Astrocyte of the cerebellum (primary cell): ENCODE measurements around the gene PRAMEF13.
"Not testable (repeated sequence)": the region's sequence is repeated elsewhere in the genome, so short reads cannot be mapped to it uniquely, and the experiment has no call there.

Source experiments
- DNase-seq: peaks from one replicate; pipeline ENCODE4 v3.0.0-alpha.2; 2011; ENCODE audit warnings: low read depth
- H3K4me3 ChIP-seq: 2 replicates; pipeline ENCODE4 v1.5.1; 2011; ENCODE audit warnings: mild to moderate bottlenecking, low read depth, low read length, moderate library complexity
- in situ Hi-C: cut with HindIII; loops from 2 replicates; pipeline ENCODE4 v1.10.0; 2017; ENCODE audit warnings: low sequenced_read_pairs
- TF ChIP-seq, protein P1 (sequence below): IDR thresholded peaks from 2 replicates; pipeline ENCODE4 v1.5.1; 2012; ENCODE audit warnings: low read length, low read depth, moderate library complexity, mild to moderate bottlenecking; ENCODE audit errors: missing control alignments

The PRAMEF13 gene

DNA sequence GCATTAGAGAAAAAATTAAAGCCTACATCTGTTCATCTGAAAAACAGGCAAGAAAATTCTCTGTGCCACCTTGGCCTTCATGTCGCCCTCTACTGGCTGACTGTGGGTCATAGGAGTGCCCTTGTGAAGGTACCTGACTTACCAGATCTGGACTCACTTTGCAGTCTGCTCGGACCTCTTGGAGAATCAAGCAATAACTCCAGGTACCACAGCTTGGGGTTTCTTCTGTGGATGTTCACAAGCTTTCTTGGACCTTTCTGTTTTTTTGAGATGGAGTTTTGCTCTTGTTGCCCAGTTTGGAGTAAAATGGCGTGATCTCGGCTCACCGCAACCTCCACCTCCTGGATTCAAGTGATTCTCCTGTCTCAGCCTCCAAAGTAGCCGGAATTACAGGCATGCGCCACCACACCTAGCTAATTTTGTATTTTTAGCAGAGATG lies 27.2 kb upstream of the PRAMEF13 start:
- TF ChIP-seq, protein P1, sequence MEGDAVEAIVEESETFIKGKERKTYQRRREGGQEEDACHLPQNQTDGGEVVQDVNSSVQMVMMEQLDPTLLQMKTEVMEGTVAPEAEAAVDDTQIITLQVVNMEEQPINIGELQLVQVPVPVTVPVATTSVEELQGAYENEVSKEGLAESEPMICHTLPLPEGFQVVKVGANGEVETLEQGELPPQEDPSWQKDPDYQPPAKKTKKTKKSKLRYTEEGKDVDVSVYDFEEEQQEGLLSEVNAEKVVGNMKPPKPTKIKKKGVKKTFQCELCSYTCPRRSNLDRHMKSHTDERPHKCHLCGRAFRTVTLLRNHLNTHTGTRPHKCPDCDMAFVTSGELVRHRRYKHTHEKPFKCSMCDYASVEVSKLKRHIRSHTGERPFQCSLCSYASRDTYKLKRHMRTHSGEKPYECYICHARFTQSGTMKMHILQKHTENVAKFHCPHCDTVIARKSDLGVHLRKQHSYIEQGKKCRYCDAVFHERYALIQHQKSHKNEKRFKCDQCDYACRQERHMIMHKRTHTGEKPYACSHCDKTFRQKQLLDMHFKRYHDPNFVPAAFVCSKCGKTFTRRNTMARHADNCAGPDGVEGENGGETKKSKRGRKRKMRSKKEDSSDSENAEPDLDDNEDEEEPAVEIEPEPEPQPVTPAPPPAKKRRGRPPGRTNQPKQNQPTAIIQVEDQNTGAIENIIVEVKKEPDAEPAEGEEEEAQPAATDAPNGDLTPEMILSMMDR = no peak
- no peak for DNase-seq
- in situ Hi-C loops = no loop called here
- H3K4me3 ChIP-seq = no peak overlapping the region

DNA sequence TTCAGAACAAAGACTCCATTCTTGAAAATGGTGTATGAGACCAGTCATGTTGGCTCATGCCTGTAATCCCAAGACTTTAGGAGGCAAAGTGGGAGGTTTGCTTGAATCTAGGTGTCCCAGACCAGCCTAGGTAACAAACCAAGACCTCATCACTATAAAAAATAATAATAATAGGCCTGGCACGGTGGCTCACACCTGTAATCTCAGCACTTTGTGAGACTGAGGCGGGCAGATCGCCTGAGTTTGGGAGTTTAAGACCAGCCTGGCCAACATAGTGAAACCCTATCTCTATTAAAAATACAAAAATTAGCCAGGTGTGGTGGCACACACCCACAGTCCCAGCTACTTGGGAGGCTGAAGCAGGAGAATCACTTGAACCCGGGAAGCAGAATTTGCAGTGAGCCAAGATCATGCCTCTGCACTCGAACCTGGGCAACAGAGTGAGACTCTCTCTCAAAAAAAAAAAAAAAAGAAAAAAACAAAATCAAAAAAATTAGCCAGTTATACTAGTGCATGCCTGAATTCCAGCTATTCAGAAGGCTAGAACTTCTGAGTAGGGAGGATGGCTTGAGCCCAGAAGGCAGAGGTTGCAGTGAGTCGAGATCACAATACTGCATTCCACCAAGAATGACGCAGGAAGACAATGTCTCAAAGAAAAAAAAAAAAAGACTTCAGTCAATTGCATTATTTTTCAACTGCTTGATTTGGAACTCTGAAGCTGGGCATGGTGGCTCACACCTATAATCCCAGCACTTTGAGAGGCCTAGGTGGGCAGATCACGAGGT lies 26.3 kb upstream of the PRAMEF13 start:
- DNase-seq, H3K4me3 ChIP-seq, in situ Hi-C loops: not testable (repeated sequence)

DNA sequence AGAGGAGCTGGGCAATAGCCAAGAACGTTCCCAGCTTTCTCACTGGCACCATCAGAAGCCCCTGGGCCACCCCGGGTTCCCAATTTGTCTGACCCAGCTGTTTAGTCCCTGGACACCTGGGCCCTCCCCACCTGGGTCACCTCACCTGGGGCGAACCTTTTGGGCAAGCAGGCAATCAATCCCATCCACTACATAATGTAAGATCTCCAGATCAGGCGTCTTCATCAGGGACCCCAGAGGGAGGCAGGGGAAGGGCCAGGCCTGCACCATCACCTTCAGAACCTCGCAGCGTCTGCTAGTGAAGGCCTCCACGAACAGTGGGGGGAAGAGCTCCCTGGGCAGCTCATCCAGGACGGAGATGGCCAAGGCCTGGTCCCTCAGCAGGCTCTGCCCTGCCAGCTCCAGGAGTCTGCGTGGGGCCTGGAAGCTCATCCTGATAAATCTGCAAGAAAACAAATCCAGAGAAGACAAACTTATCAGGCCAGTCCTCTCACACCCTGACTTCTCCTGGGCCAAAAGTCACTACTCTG lies 24.5 kb upstream of the PRAMEF13 start, which contains the start of gene PRAMEF18:
Gene PRAMEF18, minus strand, starts transcription at position 480 of the 530 bp plus-strand sequence. Its CDS starts 48 bp downstream, at position 432.
- DNase-seq, in situ Hi-C loops, H3K4me3 ChIP-seq: not testable (repeated sequence)

- in situ Hi-C loops = no loop called here
- H3K4me3 ChIP-seq = no peak overlapping the region
- no peak for DNase-seq
- TF ChIP-seq, protein P1 = no peak
Measured at GRCh38 chr1:13224480-13225060, 23.4 kb upstream of the PRAMEF13 start.

- in situ Hi-C loops, DNase-seq, H3K4me3 ChIP-seq: not testable (repeated sequence)
Measured at GRCh38 chr1:13222788-13223187, 21.6 kb upstream of the PRAMEF13 start.

GRCh38 chr1:13219203-13219602 lies 18.0 kb upstream of the PRAMEF13 start:
- in situ Hi-C loops, DNase-seq, H3K4me3 ChIP-seq: not testable (repeated sequence)

GRCh38 chr1:13216619-13217018 lies 15.4 kb upstream of the PRAMEF13 start:
- H3K4me3 ChIP-seq, DNase-seq, in situ Hi-C loops: not testable (repeated sequence)

DNA sequence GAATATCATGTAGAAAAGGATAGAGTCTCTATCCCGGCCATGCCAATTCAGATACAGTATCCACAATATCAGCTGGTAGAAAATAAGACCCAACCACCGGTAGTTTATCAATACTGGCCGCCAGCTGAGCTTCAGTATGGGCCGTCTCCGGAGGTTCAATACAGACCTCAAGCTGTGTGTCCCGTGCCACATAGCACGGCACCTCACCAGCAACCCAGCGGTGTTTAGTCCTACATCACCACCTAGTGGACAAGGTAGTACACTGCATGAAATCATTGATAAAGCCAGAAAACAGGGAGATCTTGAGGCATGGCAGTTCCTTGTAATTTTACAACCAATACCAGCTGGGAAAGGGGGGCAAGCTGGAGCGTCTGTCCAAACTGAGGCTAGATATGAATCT lies 7.5 kb upstream of the PRAMEF13 start:
- H3K4me3 ChIP-seq, in situ Hi-C loops: not testable (repeated sequence)

DNA sequence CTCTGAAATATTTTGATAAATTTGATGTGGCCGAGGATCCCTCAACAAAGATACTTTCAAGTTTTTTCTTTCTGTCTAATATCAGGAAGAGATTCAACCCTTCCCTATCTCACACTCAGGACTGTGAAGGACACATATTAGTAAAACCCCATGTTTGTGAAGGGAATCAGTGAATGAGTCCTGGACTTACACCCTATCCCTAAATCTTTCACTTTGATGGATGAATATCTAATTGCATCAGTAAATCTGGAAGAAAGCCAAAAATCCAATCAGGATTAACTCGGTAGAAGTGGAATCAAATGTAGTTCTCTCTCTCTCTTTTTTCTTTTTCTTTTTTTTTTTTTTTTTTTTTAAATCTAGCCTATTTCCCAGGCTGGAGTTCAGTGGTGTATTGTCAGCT lies 29.7 kb downstream of the PRAMEF13 start, which contains the start of gene PRAMEF9:
Gene PRAMEF9, plus strand, starts transcription at position 301 of the 400 bp plus-strand sequence. CDS start 3,433 bp downstream, outside the sequence.
- DNase-seq, in situ Hi-C loops, H3K4me3 ChIP-seq: not testable (repeated sequence)

More for the DNA sequence above, 7.5 kb upstream of the PRAMEF13 start:
- not testable (repeated sequence) for DNase-seq

- in situ Hi-C loops, DNase-seq, H3K4me3 ChIP-seq: not testable (repeated sequence)
Measured at GRCh38 chr1:13165531-13165930, 35.7 kb downstream of the PRAMEF13 start, which contains the start of gene HNRNPCL4. HNRNPCL4 (minus strand) TSS chr1:13165631; CDS start chr1:13165467, 164 bp downstream.

DNA sequence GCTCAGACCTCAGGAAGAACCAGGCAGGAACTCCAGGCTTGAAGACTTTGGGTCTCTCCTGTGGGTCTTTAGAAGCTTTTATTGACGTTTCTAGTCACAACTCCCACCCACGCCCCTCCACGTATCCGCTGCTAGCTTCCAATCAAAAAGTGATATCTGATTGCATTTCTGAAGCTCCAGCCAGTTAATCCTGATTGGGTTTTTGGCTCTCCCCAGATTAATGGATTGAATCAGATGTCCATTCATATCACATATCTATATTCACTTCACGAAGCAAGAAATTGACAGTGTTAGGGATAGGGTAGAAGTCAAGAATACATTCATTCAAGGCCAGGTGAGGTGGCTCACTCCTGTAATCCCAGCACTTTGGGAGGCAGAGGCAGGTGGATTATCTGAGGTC lies 45.3 kb downstream of the PRAMEF13 start, which contains the start of gene PRAMEF26:
Gene PRAMEF26, minus strand, starts transcription at position 101 of the 400 bp plus-strand sequence. CDS start 2,914 bp downstream, outside the sequence.
- H3K4me3 ChIP-seq, DNase-seq, in situ Hi-C loops: not testable (repeated sequence)
